Transverse colon (tissue), 4 donors: ENCODE data around the gene GNB2. TPM values are rescaled to one million over a fixed set of nuclear protein-coding genes. Genes with fewer than 3 reads are reported as not detected.
A peak's percentile ranks its signal among the peaks of the same experiment; 100 is the strongest.

ENCODE experiments used
- DNase-seq: peaks from one replicate; pipeline ENCODE4 v3.0.0-alpha.2; 2019
- H3K27ac ChIP-seq, 4 donors: fragments of 200-600 bp; sonication (generic); 2 replicates each; pipeline ENCODE4 v1.5.1; 2016 to 2018; ENCODE audit warnings: inconsistent platforms in 4 of 4
- H3K27me3 ChIP-seq: fragments of 200-600 bp; sonication (generic); 2 replicates; pipeline ENCODE4 v1.5.1; 2017; ENCODE audit warnings: inconsistent platforms
- H3K36me3 ChIP-seq, 4 donors: fragments of 200-600 bp; sonication (generic); 2 replicates each; pipeline ENCODE4 v1.5.1; 2017 to 2019; ENCODE audit warnings: inconsistent platforms in 4 of 4
- H3K4me1 ChIP-seq, 4 donors: fragments of 200-600 bp; sonication (generic); 2 replicates each; pipeline ENCODE4 v1.5.1; 2017 to 2020; ENCODE audit warnings: inconsistent platforms in 4 of 4
- H3K4me3 ChIP-seq, 4 donors: fragments of 200-600 bp; sonication (generic); 1 replicate in 1 of 4; 2 replicates in 3 of 4; pipeline versions ENCODE4 v1.5.1 to v1.6.1; 2017 to 2019; ENCODE audit warnings: inconsistent platforms in 4 of 4
- H3K9me3 ChIP-seq, 2 donors: fragments of 200-600 bp; sonication (generic); 2 replicates each; pipeline ENCODE4 v1.5.1; 2017 to 2019; ENCODE audit warnings: inconsistent platforms in 2 of 2
- EP300 ChIP-seq: sonication (generic); formaldehyde crosslinking; IDR thresholded peaks from one replicate; pipeline ENCODE4 v1.6.1; 2017; ENCODE audit warnings: antibody characterized with exemption, low read depth
- POLR2A ChIP-seq: fragments of 450-650 bp; IDR thresholded peaks from one replicate; pipeline ENCODE4 v1.6.1; 2016; ENCODE audit warnings: antibody characterized with exemption, mild to moderate bottlenecking, moderate library complexity
- POLR2AphosphoS5 ChIP-seq, 3 donors: sonication (generic); formaldehyde crosslinking; IDR thresholded peaks; one replicate each; pipeline ENCODE4 v1.6.1; 2016; ENCODE audit warnings: antibody characterized with exemption in 3 of 3
- WGBS, 2 donors: methylation state at CpG; one replicate each; pipeline ENCODE4 v1.1.5; 2018; ENCODE audit warnings: low coverage in 1 of 2; 5-methylcytosine and 5-hydroxymethylcytosine counted together
- in situ Hi-C, 4 donors: fragments of 200-750 bp; cut with MboI; loops; one replicate each; pipeline versions ENCODE4 v1.15.0 to v1.15.1; 2017; ENCODE audit warnings: low sequenced_read_pairs in 3 of 4, low pct_ligation_motif_present in 1 of 4, low pct_unique_long_range_greater_than_20kb in 1 of 4
- intact Hi-C: fragments of 100-400 bp; cut with DNase I; formaldehyde crosslinking; loops from one replicate; pipeline ENCODE4 v1.15.1; 2023; ENCODE audit warnings: low total_unique reads
- total RNA-seq, 4 donors: library from RNA; depleted of rRNA; stranded (reverse); fragments of >200 nt; gene quantifications; one replicate each; pipeline ENCODE4 v1.1.0, GENCODE V29; 2016
- TF ChIP-seq, protein P1 (sequence below), 5 experiments: fragments of 200-600 bp in 3 of 5; fragments of 450-650 bp in 2 of 5; sonication (generic) in 3 of 5; IDR thresholded peaks; 1 replicate in 2 of 5; 2 replicates in 3 of 5; pipeline ENCODE4 v1.5.1; 2016 to 2017; ENCODE audit warnings: antibody characterized with exemption in 5 of 5, inconsistent platforms in 3 of 5, mild to moderate bottlenecking in 2 of 5, moderate library complexity in 1 of 5

The GNB2 gene
- total RNA-seq, 4 donors from 2014 or later: 192 to 301 (median 246) TPM

DNA sequence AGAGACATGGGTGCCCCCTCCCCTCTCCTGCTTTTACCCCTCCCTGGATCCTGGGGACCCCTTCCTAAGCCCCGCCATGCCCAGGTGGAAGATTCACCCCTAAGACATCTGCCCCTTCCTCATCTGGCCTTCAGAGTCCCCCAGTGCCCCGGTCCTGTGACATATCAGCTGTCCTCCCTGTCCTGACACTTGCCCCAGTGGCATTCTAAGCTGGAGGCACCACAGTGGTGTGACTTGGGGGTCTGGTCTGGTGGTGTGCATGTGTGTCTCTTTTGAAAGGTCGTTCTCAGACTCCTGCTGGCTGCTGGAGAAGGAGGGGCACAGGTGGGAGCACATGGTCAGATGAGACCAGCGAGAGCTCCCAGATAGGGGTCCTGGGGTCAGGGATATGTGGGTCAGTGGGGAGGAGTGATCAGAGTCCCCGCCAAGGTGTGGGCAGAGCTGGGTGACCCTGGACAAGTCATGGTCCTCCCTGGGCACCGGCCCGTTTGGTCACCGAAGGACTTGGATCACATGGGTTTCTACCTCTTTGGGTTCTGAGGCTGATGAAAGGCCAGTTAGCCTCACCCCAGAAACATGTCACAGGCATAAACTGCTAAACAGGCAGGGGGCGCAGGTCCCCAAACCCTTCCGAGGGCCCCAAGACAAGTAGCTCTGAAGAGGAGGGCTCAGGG is 31.5 kb upstream of the GNB2 start:
- peaks cover 30% of the 10 kb centered on the region for H3K27me3 ChIP-seq
- TF ChIP-seq EP300: no peak
- no peak for TF ChIP-seq POLR2AphosphoS5 (IDR thresholded peaks at IDR 0.05)
- TF ChIP-seq, protein P1, sequence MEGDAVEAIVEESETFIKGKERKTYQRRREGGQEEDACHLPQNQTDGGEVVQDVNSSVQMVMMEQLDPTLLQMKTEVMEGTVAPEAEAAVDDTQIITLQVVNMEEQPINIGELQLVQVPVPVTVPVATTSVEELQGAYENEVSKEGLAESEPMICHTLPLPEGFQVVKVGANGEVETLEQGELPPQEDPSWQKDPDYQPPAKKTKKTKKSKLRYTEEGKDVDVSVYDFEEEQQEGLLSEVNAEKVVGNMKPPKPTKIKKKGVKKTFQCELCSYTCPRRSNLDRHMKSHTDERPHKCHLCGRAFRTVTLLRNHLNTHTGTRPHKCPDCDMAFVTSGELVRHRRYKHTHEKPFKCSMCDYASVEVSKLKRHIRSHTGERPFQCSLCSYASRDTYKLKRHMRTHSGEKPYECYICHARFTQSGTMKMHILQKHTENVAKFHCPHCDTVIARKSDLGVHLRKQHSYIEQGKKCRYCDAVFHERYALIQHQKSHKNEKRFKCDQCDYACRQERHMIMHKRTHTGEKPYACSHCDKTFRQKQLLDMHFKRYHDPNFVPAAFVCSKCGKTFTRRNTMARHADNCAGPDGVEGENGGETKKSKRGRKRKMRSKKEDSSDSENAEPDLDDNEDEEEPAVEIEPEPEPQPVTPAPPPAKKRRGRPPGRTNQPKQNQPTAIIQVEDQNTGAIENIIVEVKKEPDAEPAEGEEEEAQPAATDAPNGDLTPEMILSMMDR (IDR thresholded peaks at IDR 0.05): no peak
- no peak for TF ChIP-seq POLR2A
- H3K27ac ChIP-seq: no peak overlapping the region
- H3K4me3 ChIP-seq: no peak overlapping the region
- no peaks in the 10 kb centered on the region for H3K9me3 ChIP-seq
- no peak for DNase-seq
- no peaks in the 10 kb centered on the region for H3K36me3 ChIP-seq
- 66 to 80% methylated on average over 1 to 9 of the region's 10 CpGs for WGBS, 2 donors
- no peaks in the 10 kb centered on the region for H3K4me1 ChIP-seq
- intact Hi-C loops (no loop called here), in situ Hi-C loops (no loop called here)

DNA sequence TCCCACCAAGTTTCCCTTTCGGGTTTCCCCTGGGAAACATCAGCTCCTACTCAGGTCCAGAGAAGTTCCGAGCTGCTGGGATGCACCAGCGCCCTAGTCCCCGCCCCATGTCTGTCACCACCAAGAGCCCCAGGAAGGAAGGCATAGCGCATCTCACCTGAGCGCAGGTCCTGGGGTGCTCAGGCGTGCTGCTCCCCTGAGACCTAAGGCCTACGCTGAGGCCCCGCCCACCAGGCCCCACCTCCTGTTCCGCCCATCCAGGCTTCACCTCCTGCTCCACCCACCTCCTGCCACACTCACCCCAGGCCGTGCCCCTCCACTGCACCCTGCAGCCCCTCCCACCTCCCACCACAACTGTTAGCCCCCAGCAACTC is 31.0 kb upstream of the GNB2 start:
- H3K4me3 ChIP-seq: no peak overlapping the region
- 46 to 47% methylated on average over 3 to 11 of the region's 11 CpGs for WGBS, 2 donors
- intact Hi-C loops (no loop called here), in situ Hi-C loops (no loop called here)
- no peaks in the 10 kb centered on the region for H3K36me3 ChIP-seq
- peaks cover 35% of the 10 kb centered on the region for H3K27me3 ChIP-seq
- TF ChIP-seq POLR2AphosphoS5 (IDR thresholded peaks at IDR 0.05) (no peak), POLR2A (no peak)
- DNase-seq: peak; percentile 58
- no peaks in the 10 kb centered on the region for H3K4me1 ChIP-seq
- no peaks in the 10 kb centered on the region for H3K9me3 ChIP-seq
- H3K27ac ChIP-seq: no peak overlapping the region

DNA sequence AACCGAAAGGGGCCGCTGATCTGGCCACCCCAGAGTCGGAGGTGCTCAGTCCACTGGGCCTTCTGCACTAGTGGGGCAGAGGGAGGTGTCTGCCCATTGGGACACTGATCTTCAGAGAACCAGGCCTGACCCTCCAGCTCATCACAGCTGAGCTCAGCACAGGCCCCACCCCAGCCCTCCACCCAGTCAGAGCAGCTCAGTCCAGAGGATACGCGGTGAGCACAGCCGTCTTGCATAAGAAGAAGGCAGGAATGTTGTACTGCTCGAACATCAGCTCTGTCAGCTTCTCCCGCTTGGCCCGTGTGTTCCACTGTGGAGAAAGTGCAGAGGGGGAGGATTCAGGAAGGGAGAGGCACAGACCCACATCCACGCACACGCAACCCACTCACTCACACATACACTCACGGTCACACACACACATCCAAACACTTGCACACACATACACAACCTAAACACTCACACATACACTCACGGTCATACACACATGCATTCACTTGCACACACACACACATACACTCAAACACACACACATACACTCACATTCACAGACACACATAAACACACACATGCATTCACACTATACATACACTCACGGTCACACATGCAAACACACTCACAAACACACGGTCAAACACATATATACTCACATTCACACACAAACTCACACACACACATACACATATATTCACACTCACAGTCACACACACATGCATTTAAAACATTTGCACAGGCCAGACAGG is 23.5 kb upstream of the GNB2 start:
- Histone ChIP-seq H3K9me3 (no peaks in the 10 kb centered on the region), H3K4me1 (no peaks in the 10 kb centered on the region), H3K27me3 (peaks cover 45% of the 10 kb centered on the region), H3K36me3 (no peaks in the 10 kb centered on the region), H3K4me3 (no peak overlapping the region), H3K27ac (no peak overlapping the region)
- intact Hi-C loops (no loop called here), in situ Hi-C loops (no loop called here)
- no peak for DNase-seq
- 72% methylated on average over 15 of the region's 15 CpGs; no CpG with 5 or more reads in 1 of the 2 donors for WGBS, 2 donors
- TF ChIP-seq EP300 (no peak), POLR2A (no peak), POLR2AphosphoS5 (IDR thresholded peaks at IDR 0.05) (no peak)
- TF ChIP-seq, protein P1 (IDR thresholded peaks at IDR 0.05): no peak

- in situ Hi-C loops (no loop called here), intact Hi-C loops (no loop called here)
- no peak overlapping the region for H3K27ac ChIP-seq
- H3K36me3 ChIP-seq: no peaks in the 10 kb centered on the region
- H3K27me3 ChIP-seq: peaks cover 66% of the 10 kb centered on the region
- H3K4me1 ChIP-seq: no peaks in the 10 kb centered on the region
- H3K9me3 ChIP-seq: no peaks in the 10 kb centered on the region
- no peak overlapping the region for H3K4me3 ChIP-seq
- no peak for TF ChIP-seq POLR2AphosphoS5 (IDR thresholded peaks at IDR 0.05)
- TF ChIP-seq EP300: no peak
- TF ChIP-seq POLR2A: no peak
- TF ChIP-seq, protein P1 (IDR thresholded peaks at IDR 0.05): no peak
- WGBS, 2 donors: 48 to 56% methylated on average over 7 to 25 of the region's 25 CpGs
- no peak for DNase-seq
These were observed 18.4 kb upstream of the GNB2 start for GRCh38 chr7:100654908-100655831.
